GM19324 (cell line): ENCODE measurements around the gene RTKN.
"Not testable (repeated sequence)": the region's sequence is repeated elsewhere in the genome, so short reads cannot be mapped to it uniquely, and the experiment has no call there.

Source experiments
- ATAC-seq: cut with Tn5 transposase; IDR thresholded peaks from one replicate; pipeline ENCODE4 v1.9.1; 2021; ENCODE audit warnings: mild to moderate bottlenecking, moderate library complexity; ENCODE audit not compliant: unreplicated experiment, low FRiP score

The RTKN gene

DNA sequence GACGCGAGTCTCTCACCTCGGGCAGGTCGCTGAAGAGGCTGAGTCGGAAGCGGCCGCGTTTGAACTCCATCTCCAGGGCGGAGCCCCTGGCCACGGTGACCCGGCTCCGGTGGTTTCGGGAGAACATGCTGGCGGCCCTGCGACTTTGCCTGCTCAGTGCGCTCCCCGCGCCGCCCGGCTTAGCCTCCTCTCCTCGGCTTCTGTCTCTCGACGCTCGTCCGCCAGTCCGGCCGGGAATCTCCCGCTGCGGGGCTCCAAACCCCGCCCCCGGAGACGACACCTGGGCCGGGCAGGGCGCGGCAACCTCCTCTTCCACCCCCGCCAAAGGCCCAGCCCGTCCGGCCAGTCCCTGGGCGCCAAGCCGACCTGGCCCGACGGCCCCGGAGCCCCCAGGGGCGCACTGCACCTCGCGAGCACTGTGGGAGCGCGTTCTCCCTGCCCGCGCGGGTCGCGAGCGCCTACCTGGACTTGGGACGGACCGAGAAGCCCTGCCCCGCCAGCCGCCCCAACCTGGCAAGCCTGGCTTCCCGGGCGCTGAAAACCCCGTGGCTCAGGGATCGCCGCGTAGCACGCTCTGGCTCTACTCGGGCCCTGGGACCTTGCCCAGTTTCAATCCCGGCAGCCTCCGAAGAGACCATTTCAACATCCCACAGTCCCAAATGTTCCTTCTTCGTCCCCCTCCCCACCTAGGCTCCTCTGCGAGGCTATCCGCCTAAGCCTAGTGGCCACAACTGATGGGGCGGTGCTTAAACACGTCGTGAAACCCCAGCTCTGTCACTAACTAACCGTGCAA, at the start of gene RTKN:
Gene RTKN, minus strand, starts transcription at position 248 of the 793 bp plus-strand sequence. Its CDS starts 121 bp downstream, at position 127.
- peak; percentile 44 for ATAC-seq

DNA sequence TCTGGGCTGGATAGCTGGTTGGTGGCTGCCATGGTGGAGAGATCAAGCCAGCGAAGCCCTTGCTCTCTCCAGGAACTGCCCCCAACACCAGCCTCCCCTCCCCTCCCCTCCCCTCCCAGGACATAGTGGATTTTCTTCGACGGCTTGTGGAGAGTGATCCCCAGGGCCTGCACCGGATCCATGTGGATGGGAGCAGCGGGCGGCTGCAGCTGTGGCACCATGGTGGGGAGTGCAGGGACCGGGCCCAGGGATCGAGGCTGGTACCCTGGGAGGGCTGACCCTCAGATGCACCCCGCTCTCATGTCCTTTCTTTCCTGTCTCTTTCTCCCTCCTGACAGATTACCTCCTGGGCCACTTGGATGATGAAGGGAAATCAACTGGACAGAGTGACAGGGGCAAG, 48.2 kb upstream of the RTKN start:
- ATAC-seq = no peak

DNA sequence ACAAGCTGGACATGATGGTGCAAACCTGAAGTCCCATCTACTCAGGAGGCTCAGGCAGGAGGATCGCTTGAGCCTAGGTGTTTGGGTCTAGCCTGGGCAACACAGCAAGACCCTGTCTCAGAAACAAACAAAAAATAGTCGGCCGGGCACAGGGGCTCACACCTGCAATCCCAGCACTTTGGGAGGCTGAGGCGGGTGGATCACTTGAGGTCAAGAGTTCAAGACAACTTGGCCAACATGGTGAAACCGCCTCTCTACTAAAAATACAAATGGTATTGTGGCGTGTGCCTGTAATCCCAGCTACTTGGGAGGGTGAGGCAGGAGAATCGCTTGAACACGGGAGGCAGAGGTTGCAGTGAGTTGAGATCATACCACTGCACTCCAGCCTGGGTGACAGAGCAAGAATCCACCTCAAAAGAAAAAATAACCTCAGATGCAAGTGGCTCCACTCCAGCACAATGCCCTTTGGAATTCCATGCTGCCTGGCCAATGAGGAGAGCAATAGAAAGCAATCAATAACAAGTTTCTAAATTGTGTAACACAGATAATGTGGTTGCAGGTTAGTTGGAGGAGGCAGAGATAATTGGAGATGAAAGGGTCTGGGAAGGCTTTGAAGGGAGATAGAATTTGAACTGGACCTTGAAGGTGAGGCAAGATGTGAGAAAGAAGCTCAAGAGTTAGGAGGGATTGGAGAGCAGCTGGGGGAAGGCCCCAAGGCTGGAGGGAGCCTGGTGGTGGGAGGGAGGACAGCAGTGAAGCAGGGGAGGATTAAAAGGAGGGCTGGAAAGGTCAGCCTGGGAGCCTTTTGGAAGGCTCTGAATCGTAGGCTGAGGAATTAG, 47.1 kb upstream of the RTKN start:
- no peak for ATAC-seq

DNA sequence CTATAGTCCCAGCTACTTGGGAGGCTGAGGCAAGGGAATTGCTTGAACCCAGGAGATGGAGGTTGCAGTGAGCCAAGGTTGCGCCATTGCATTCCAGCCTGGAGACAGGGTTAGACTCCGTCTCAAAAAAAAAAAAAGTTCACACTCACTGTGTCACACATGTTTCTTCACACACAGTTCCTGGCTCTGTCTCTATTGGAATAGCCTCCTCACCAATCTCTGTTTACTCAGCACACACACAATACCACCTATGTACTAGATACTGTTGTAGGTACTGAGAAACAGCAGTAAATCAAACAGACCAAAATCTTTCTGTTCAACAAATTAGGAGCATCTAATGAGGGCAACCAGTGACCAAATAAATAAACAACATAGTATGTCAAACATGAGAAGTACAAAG, 44.4 kb upstream of the RTKN start:
- no peak for ATAC-seq

- ATAC-seq = not testable (repeated sequence)
These were observed 42.0 kb upstream of the RTKN start for GRCh38 chr2:74483675-74484164.

DNA sequence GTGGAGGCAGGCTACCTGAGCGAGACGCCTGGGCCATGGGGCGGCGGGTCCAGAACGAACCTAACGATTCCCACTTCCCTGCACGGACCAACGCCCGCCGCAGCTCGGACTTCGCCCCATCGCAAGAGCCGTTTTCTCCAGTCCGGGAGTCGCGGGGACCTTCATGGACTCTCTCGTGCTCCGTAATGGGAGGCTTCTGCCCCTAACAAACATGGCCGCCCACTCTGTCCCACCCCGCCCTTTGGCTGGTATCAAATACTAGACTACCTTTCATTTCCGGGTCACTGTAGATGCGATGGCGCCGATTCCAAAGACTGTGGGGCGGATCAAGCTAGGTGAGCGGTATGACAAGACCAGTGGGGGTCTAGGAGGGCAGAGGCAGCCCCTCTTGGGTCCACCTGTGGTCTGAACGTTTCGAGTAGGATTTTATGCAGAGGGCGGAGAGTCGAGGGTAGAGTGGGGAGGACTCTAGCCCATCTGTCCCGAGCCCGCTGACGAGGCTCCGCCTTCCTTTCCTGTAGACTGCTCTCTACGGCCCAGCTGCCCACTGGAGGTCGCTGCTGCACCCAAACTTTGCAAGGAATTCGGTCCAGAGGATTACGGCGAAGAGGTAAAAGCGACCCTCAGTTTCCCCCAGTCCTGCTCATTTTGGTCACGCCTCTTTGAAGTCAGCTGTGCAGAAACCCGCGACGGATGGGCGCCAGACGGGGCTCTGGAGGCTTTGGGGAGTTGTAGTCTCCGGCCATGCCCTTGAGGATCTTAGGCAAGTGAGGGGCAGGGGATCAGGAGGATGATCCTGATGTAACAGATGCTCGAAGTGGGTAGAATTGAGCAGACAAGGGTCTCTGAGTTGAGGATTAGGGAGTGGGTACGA, 41.3 kb upstream of the RTKN start, which contains the start of the genes CCDC142 and TTC31:
Gene CCDC142, minus strand, starts transcription at position 198 of the 874 bp plus-strand sequence. Its CDS starts 161 bp downstream, at position 37.
Gene TTC31, plus strand, starts transcription at position 281 of the 874 bp plus-strand sequence. Its CDS starts 15 bp downstream, at position 296.
- peak; percentile 90 for ATAC-seq

DNA sequence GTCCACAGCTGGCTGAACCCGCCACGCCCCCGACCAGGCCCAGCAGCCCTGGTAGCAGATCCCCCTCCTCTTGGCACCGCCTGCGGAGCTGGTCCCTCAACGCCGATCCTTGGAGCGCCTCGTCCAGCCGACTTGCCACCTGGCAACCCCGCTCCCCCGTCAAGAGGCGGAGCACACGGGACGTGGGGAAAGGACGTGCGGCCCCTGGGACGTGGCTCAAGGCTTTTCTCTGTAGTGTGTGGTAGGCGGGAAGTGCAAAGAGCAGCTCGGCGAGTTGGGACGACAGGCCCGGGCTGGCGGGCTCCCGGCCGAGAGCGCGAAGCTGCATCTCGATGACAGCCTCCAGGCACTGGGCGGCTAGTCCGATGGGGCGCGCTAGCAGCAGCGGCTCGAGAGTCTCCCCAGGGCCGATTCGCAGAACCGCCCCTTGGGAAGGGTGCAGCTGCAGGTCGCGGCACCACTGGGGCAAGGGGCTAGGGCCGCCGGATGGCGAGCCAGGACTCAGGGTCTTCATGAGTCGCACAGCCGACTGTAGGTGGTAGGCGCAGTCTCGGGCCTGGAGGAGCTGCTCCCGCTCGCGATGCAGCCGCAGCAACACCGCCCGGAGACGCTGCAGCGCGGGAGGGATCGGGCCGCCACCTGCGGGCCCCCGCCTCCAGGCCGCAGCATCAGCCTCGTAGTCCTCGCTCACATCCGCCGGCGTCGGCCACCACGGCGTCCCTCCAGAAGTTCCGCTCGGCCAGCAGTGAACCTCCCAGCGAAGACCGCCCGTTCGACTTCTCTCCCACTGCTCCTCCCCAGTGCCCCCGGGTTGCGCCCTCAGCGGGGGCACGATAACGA, 40.4 kb upstream of the RTKN start:
- peak; percentile 51 for ATAC-seq

DNA sequence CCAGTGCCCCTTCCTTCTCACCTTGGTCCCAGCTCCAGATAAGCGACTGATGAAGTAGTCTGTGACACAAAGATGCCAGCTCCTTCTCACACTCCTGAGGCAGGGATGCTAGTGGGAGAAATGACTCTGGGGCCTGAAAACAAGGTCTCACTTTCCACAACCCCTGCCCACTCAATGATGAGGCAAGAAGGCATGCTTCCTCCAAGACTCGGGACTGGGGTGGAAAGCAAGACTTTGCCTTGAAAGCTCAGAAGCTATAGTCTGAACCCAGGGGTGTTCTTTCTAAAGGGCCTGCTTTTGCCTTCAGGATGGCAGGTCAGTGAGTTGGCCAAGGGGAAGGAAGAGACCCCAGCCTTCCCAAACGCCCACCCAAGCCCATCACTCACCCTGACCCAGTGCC, 39.7 kb upstream of the RTKN start:
- ATAC-seq = no peak

GRCh38 chr2:74474899-74475298, 33.2 kb upstream of the RTKN start:
- no peak for ATAC-seq

DNA sequence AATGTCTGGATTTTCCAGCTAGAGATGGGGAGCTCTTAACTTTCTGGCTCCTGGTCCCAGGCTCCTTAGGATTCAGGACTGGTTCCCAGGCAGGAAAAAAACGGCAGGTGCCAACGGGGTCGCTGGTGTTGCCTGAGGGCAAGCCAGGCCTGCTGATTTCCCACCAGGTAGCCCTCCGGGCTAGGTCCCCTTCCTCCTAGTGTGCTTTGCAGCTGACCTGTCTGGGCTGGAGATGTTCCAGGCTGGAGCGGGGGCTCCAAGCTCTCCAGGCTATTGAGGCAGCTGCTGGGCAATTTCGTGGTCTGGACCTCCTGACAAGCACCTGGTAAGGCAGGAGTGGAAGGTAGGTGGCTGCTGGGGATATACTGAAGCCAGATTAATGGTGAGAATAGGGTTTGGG, 32.7 kb upstream of the RTKN start:
- no peak for ATAC-seq

DNA sequence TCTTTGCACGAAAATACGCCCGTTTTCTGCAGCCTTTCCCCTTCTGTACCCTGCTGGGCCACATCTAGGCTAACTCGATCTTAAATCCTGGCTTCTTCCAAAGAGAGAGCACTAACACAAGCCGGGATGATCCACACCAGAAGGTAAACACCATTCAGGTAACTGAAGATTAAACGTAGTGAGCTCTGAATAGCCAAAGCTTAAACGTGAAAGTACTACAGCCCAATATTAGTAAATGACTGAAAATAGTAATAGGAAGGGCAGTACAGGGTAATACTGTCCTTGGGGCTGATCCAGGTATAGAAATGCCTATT, 31.2 kb upstream of the RTKN start:
- peak; percentile 6 for ATAC-seq

- peak; percentile 88 for ATAC-seq
These were observed 30.6 kb upstream of the RTKN start, which contains the start of gene MRPL53 for GRCh38 chr2:74472086-74472944. MRPL53 (minus strand) TSS chr2:74472680; CDS start chr2:74472660, 20 bp downstream.

- ATAC-seq = no peak
These were observed 29.8 kb upstream of the RTKN start for GRCh38 chr2:74471332-74472065.

DNA sequence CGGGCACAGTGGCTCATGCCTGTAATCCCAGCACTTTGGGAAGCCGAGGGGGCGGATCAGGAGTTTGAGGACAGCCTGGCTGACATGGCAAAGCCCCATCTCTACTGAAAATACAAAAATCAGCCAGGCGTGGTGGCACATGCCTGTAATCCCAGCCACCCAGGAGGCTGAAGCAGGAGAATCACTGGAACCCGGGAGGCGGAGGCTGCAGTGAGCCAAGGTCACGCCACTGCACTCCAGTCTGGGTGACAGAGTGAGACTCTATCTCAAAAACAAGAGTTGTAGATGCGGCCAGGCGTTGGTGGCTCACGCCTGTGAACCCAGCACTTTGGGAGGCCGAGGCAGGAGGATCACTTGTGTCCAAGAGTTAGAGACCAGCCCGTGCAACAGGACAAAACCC, 29.0 kb upstream of the RTKN start:
- ATAC-seq = not testable (repeated sequence)

- peak; percentile 3 for ATAC-seq
These were observed 22.7 kb upstream of the RTKN start for GRCh38 chr2:74464406-74464805.

DNA sequence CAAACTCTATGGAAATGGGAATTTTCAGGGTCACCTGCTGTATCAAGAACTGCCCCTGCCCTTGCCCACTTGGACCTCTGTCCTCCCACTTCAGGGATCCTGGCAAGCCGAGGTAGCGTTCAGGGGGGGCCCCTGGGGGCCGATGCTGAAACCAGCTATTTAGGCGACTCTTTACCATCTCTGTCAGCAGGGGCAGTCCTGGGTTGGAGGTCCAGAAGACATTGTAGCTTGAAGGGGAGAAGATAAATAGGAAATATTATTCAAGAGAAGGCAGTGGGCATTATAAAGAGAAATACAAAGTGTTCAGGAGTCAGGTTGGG, 21.0 kb upstream of the RTKN start:
- no peak for ATAC-seq

- ATAC-seq = no peak
These were observed 20.5 kb upstream of the RTKN start for GRCh38 chr2:74462054-74462785.
